NCI-H1436 (cell line): ENCODE measurements around the gene FLOT1.
"Not testable (repeated sequence)": the region's sequence is repeated elsewhere in the genome, so short reads cannot be mapped to it uniquely, and the experiment has no call there.

Experiments used
- DNase-seq: peaks from one replicate; lab custom pipeline; 2025; lab: John Stamatoyannopoulos, UW

The FLOT1 gene

GRCh38 chr6:30747300-30747687 lies 4.8 kb upstream of the FLOT1 start:
- DNase-seq: no peak

GRCh38 chr6:30744054-30744805 lies 1.7 kb upstream of the FLOT1 start, which contains the start of gene IER3:
Gene IER3 (minus strand): TSS chr6:30744547. CDS start chr6:30744518, 29 bp downstream.
- peak; percentile 52 for DNase-seq

- no peak for DNase-seq
Observed at GRCh38 chr6:30743099-30744053, 889 bp upstream of the FLOT1 start.

GRCh38 chr6:30741789-30742315 lies 635 bp downstream of the FLOT1 start:
- DNase-seq: no peak

GRCh38 chr6:30741063-30741779 lies 1.3 kb downstream of the FLOT1 start:
- DNase-seq: no peak

GRCh38 chr6:30740540-30740870 lies 2.0 kb downstream of the FLOT1 start:
- DNase-seq: no peak

GRCh38 chr6:30738532-30738931 lies 4.0 kb downstream of the FLOT1 start:
- no peak for DNase-seq

GRCh38 chr6:30735668-30736314 lies 6.7 kb downstream of the FLOT1 start:
- DNase-seq: no peak

GRCh38 chr6:30732237-30732943 lies 10.1 kb downstream of the FLOT1 start:
- DNase-seq: no peak

GRCh38 chr6:30730601-30731435 lies 11.7 kb downstream of the FLOT1 start:
- peak; percentile 77 for DNase-seq

- DNase-seq: no peak
Observed at GRCh38 chr6:30727920-30728553, 14.4 kb downstream of the FLOT1 start.

GRCh38 chr6:30726506-30727413 lies 15.7 kb downstream of the FLOT1 start:
- DNase-seq: no peak

GRCh38 chr6:30725713-30726505 lies 16.6 kb downstream of the FLOT1 start:
- DNase-seq: no peak

- DNase-seq: no peak
Observed at GRCh38 chr6:30724906-30725667, 17.4 kb downstream of the FLOT1 start.

GRCh38 chr6:30723843-30724741 lies 18.4 kb downstream of the FLOT1 start:
- DNase-seq: not testable (repeated sequence)
